GM06990 (cell line): Measurements from ENCODE around the gene GUCA1A.
"Not testable (repeated sequence)": the region's sequence is repeated elsewhere in the genome, so short reads cannot be mapped to it uniquely, and the experiment has no call there.

ENCODE experiments used
- DNase-seq: peaks from one replicate; pipeline ENCODE4 v3.0.0-alpha.2; 2011; ENCODE audit not compliant: insufficient read length; ENCODE audit errors: extremely low read depth
- H3K27me3 ChIP-seq: replicated peaks from 2 replicates; pipeline ENCODE4 v1.6.0; 2011; ENCODE audit warnings: low read length; ENCODE audit not compliant: control insufficient read depth, insufficient read depth
- H3K36me3 ChIP-seq: 2 replicates; pipeline ENCODE4 v1.5.1; 2011; ENCODE audit warnings: low read length; ENCODE audit not compliant: control insufficient read depth, insufficient read depth
- H3K4me3 ChIP-seq: replicated peaks from 2 replicates; pipeline ENCODE4 v1.5.1; 2011; ENCODE audit warnings: low read depth, mild to moderate bottlenecking, control low read depth, low read length
- TF ChIP-seq, protein P1 (sequence below): IDR thresholded peaks from 2 replicates; pipeline ENCODE4 v1.5.1; 2011; ENCODE audit warnings: low read length, control low read depth, mild to moderate bottlenecking, inconsistent platforms; ENCODE audit not compliant: insufficient read depth, poor library complexity, severe bottlenecking

The GUCA1A gene

DNA sequence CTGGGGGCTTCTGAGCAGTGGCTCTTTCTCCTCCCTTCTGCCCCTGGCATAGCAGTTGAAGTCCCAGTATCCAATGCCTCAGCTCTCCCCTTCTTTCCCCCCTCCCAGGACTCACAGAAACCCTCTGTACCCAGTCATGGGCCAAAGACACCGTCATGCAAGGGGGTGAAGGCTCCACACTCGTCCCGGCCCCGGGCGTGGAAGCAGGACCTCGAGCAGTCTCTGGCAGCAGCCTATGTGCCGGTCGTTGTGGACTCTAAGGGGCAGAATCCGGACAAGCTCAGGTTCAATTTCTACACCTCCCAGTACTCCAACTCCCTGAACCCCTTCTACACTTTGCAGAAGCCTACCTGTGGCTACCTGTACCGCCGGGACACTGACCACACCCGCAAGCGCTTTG lies 10.4 kb upstream of the GUCA1A start:
- TF ChIP-seq, protein P1, sequence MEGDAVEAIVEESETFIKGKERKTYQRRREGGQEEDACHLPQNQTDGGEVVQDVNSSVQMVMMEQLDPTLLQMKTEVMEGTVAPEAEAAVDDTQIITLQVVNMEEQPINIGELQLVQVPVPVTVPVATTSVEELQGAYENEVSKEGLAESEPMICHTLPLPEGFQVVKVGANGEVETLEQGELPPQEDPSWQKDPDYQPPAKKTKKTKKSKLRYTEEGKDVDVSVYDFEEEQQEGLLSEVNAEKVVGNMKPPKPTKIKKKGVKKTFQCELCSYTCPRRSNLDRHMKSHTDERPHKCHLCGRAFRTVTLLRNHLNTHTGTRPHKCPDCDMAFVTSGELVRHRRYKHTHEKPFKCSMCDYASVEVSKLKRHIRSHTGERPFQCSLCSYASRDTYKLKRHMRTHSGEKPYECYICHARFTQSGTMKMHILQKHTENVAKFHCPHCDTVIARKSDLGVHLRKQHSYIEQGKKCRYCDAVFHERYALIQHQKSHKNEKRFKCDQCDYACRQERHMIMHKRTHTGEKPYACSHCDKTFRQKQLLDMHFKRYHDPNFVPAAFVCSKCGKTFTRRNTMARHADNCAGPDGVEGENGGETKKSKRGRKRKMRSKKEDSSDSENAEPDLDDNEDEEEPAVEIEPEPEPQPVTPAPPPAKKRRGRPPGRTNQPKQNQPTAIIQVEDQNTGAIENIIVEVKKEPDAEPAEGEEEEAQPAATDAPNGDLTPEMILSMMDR, result no peak
- Histone ChIP-seq H3K36me3 (no peaks in the 10 kb centered on the region), H3K27me3 (no peaks in the 10 kb centered on the region; the same call in none of the 2 replicates), H3K4me3 (no peak overlapping the region)
- no peak for DNase-seq

DNA sequence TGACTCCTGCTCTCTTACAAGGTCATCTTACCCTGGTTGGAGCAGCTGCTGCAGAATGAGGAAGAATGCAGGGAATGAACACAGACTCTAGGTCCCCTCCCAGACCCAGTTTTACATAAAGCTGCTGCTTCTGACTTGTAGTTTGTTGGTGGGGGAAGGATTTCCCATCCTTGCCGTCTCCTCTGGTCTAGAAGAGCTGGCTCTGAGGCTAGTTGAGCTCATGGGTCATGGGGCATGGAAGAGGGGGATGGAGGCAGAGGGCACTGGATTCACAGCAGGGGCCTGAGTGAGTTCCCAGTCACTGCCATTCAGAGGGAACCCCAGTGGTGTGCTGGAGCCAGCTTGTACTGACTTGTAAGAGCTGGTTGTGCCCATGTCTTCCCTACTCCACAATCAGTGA lies 9.2 kb upstream of the GUCA1A start:
- Histone ChIP-seq H3K36me3 (no peaks in the 10 kb centered on the region), H3K27me3 (no peaks in the 10 kb centered on the region; the same call in none of the 2 replicates), H3K4me3 (no peak overlapping the region)
- TF ChIP-seq, protein P1, result no peak
- no peak for DNase-seq

DNA sequence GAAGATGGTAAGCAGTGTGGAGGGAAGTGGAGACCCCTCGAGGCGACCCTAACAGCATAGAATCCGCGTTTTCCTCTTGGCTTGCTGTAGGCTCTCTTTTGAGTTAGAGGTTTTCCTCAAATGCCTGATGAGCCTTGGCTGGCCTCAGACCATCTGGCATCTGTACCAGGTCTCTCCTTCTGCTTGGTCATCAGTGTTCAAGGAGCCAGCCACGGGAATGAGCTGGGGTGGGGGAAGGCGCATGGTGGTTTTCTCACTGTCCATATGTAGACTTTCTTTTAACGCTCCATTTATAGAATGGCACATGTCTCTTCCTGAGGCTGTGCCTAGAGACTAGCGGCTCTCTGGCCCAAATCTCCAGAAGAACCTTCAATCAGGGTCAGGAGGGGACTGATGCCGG lies 8.1 kb upstream of the GUCA1A start:
- TF ChIP-seq, protein P1, result no peak
- no peaks in the 10 kb centered on the region for H3K36me3 ChIP-seq
- no peak overlapping the region for H3K4me3 ChIP-seq
- DNase-seq, result no peak
- H3K27me3 ChIP-seq, result no peaks in the 10 kb centered on the region; the same call in 1 of the 2 replicates

- no peak for DNase-seq
Observed at GRCh38 chr6:42166444-42167141, 6.6 kb upstream of the GUCA1A start.

DNA sequence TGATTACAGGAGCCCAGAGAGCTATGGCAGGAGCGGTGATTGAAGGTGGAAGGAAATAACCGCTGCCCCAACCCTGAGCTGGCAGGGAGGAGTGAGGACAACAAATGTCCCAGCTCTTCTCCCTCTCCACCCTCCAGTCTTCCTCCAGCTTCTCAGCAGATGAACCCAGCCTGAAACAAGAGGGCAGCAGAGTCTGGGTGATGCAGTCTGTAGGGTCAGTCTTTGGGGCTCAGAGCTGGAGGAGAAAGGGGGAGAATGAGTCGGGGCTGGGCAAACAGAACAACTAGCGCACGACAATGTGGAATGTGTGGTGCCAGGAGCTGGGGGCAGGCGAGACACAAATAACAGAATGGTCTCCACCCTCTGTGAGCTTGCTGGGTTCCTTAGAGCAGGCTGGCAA lies 4.5 kb upstream of the GUCA1A start:
- TF ChIP-seq, protein P1, result no peak
- H3K36me3 ChIP-seq, result no peaks in the 10 kb centered on the region
- H3K27me3 ChIP-seq, result no peaks in the 10 kb centered on the region; the same call in 1 of the 2 replicates
- no peak for DNase-seq
- H3K4me3 ChIP-seq, result no peak overlapping the region

More at GRCh38 chr6:42166444-42167141, 6.6 kb upstream of the GUCA1A start:
- no peak overlapping the region for H3K4me3 ChIP-seq
- TF ChIP-seq, protein P1, result peak; percentile 87
- no peaks in the 10 kb centered on the region for H3K36me3 ChIP-seq
- H3K27me3 ChIP-seq, result no peaks in the 10 kb centered on the region; the same call in 1 of the 2 replicates

DNA sequence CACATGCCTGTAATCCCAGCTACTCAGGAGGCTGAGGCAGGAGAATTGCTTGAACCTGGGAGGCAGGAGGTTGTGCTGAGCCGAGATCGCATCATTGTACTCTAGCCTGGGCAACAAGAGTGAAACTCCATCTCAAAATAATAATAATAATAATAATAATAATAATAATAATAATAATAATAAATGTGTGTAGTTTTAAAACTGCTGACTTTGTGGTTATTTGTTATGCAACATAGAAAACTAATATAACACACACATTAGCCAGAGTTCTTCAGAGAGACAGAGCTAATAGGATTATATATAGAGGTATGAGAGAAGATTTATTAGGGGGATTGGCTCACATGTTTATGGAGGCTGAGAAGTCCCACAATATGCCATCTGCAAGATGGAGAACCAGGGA lies 3.4 kb upstream of the GUCA1A start:
- H3K4me3 ChIP-seq, H3K27me3 ChIP-seq, H3K36me3 ChIP-seq, DNase-seq: not testable (repeated sequence)
